Ureter (tissue), 1 donor: Measurements from ENCODE around the gene FHOD3. TPM values are rescaled to one million over a fixed set of nuclear protein-coding genes. Genes with fewer than 3 reads are reported as not detected.
A peak's percentile ranks its signal among the peaks of the same experiment; 100 is the strongest.
"Not testable (repeated sequence)": the region's sequence is repeated elsewhere in the genome, so short reads cannot be mapped to it uniquely, and the experiment has no call there.

Experiments
- DNase-seq: peaks from one replicate; pipeline ENCODE4 v3.0.0-alpha.2; 2020; ENCODE audit warnings: low spot score
- total RNA-seq: library from RNA; stranded (reverse); gene quantifications from one replicate; pipeline ENCODE4 v1.2.4, GENCODE V29; 2023
- donor health status: DM: yes; HTN: yes; CAD: no.

Gene FHOD3
- total RNA-seq, 1 donor from 2014 or later, result 25.7 TPM

- DNase-seq, result no peak
These were observed 411.8 kb downstream of the FHOD3 start for GRCh38 chr18:36709315-36709714.

- no peak for DNase-seq
These were observed 413.7 kb downstream of the FHOD3 start for GRCh38 chr18:36711014-36711725.

GRCh38 chr18:36711813-36712444, 414.4 kb downstream of the FHOD3 start:
- DNase-seq, result no peak

GRCh38 chr18:36714476-36714875, 417.0 kb downstream of the FHOD3 start:
- DNase-seq, result no peak

GRCh38 chr18:36717422-36718110, 420.1 kb downstream of the FHOD3 start:
- no peak for DNase-seq

GRCh38 chr18:36718705-36719328, 421.3 kb downstream of the FHOD3 start:
- DNase-seq, result no peak

GRCh38 chr18:36719630-36720029, 422.1 kb downstream of the FHOD3 start:
- DNase-seq, result no peak

GRCh38 chr18:36721351-36721750, 423.8 kb downstream of the FHOD3 start:
- DNase-seq, result not testable (repeated sequence)

- peak; percentile 39 for DNase-seq
These were observed 426.7 kb downstream of the FHOD3 start for GRCh38 chr18:36724169-36724568.

- DNase-seq, result peak; percentile 61
These were observed 427.1 kb downstream of the FHOD3 start for GRCh38 chr18:36724591-36725001.

- DNase-seq, result no peak
These were observed 430.8 kb downstream of the FHOD3 start for GRCh38 chr18:36728345-36728744.

- DNase-seq, result no peak
These were observed 431.7 kb downstream of the FHOD3 start for GRCh38 chr18:36729197-36729596.

GRCh38 chr18:36732264-36732663, 434.8 kb downstream of the FHOD3 start:
- no peak for DNase-seq

- DNase-seq, result no peak
These were observed 435.6 kb downstream of the FHOD3 start for GRCh38 chr18:36733150-36733549.

GRCh38 chr18:36734596-36734995, 437.1 kb downstream of the FHOD3 start:
- no peak for DNase-seq

GRCh38 chr18:36735130-36735529, 437.6 kb downstream of the FHOD3 start:
- DNase-seq, result no peak

GRCh38 chr18:36736094-36736493, 438.6 kb downstream of the FHOD3 start:
- DNase-seq, result no peak

- DNase-seq, result no peak
These were observed 439.8 kb downstream of the FHOD3 start for GRCh38 chr18:36737316-36737715.

- DNase-seq, result no peak
These were observed 446.9 kb downstream of the FHOD3 start for GRCh38 chr18:36744261-36744876.

- DNase-seq, result no peak
These were observed 447.9 kb downstream of the FHOD3 start for GRCh38 chr18:36745219-36745975.
